Coronary artery (tissue), 2 donors: ENCODE measurements around the gene FRAS1.

ENCODE experiments used
- DNase-seq: peaks from one replicate; pipeline ENCODE4 v3.0.0-alpha.2; 2017; ENCODE audit warnings: low spot score
- H3K27ac ChIP-seq, 2 donors: fragments of 200-600 bp; sonication (generic); one replicate each; pipeline ENCODE4 v1.5.1; 2016 to 2019
- H3K4me3 ChIP-seq: fragments of 200-600 bp; sonication (generic); 2 replicates; pipeline ENCODE4 v1.5.1; 2016; ENCODE audit warnings: mild to moderate bottlenecking, moderate library complexity
- TF ChIP-seq, protein P1 (sequence below): fragments of 200-600 bp; sonication (generic); IDR thresholded peaks from one replicate; pipeline ENCODE4 v1.5.1; 2019; ENCODE audit warnings: antibody characterized with exemption

The FRAS1 gene

DNA sequence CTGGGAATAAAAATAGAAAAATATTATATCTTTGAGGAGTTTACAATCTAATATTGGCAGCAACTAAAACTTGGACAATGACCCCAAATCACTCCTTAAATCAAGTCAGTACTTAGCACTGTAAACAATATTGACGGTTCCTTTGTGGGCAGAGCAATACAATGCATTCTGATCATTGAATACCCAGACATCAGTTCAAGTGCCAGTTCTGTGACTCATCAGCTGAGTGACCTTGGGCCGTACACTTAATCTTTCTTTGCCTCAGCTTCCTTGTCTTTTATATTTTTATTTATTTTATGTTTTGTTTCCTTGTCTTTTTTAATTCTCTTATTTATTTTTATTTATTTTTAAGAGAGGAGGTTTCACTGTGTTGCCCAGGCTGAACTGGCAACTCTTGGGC, 382.2 kb downstream of the FRAS1 start:
- Histone ChIP-seq H3K27ac (no peak overlapping the region), H3K4me3 (no peak overlapping the region)
- TF ChIP-seq, protein P1, sequence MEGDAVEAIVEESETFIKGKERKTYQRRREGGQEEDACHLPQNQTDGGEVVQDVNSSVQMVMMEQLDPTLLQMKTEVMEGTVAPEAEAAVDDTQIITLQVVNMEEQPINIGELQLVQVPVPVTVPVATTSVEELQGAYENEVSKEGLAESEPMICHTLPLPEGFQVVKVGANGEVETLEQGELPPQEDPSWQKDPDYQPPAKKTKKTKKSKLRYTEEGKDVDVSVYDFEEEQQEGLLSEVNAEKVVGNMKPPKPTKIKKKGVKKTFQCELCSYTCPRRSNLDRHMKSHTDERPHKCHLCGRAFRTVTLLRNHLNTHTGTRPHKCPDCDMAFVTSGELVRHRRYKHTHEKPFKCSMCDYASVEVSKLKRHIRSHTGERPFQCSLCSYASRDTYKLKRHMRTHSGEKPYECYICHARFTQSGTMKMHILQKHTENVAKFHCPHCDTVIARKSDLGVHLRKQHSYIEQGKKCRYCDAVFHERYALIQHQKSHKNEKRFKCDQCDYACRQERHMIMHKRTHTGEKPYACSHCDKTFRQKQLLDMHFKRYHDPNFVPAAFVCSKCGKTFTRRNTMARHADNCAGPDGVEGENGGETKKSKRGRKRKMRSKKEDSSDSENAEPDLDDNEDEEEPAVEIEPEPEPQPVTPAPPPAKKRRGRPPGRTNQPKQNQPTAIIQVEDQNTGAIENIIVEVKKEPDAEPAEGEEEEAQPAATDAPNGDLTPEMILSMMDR, result no peak
- DNase-seq, result no peak

DNA sequence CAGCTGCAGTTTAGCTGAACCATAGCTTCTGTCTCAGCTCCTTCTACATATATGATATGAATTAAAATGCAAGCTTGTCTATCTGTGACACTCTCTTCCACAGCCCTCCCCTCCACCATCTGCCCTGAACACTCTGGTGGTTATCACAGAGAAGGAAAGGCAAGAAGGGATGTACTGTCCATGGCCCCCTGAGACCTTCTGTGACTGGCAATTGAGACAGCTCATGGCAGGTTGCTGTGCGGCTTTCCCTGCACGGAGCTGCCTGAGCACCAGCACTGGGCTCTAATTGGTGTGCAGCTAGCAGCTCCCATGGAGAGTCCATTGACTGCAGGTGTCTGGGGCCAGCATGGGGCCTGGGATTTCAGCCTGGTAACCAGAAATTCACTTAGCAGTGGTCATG, 384.6 kb downstream of the FRAS1 start:
- TF ChIP-seq, protein P1, result no peak
- no peak overlapping the region for H3K27ac ChIP-seq
- no peak for DNase-seq
- H3K4me3 ChIP-seq, result no peak overlapping the region

DNA sequence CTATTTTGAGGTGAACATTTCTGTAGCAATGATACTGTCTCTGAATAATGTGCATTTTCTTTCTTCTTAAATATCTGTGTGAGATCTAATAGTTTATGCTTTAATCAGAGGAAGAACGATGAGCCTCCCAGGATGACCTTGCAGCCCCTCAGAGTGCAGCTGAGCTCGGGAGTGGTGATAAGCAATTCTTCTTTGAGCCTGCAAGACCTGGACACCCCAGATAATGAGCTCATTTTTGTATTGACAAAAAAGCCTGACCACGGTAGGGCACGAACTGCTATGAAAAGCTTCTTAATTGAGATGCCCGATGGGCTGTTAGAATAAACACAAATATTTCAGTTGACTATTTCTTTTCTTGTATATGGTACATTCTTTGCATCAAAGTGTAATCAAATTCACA, 389.5 kb downstream of the FRAS1 start:
- H3K4me3 ChIP-seq, result no peak overlapping the region
- TF ChIP-seq, protein P1, result no peak
- DNase-seq, result no peak

DNA sequence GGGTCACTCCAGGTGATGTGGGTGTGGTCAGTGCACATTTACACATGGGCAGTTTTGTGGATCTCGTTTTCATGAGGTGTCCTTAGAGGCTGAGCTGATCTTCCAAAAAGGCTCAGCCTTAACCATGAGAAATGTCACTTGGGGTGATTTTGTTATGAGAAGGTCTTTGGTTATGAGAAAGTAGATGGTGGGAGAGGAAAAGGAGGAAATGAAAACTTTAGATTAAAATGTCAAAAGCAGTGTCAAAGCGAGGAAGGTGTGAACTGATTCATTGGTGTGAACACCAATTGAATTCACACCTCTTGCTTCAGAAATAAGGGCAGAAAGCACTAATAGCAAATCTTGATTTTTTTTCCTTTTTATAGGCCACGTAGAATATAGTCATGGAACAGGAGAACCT, 394.3 kb downstream of the FRAS1 start:
- Histone ChIP-seq H3K4me3 (no peak overlapping the region), H3K27ac (no peak overlapping the region)
- TF ChIP-seq, protein P1, result no peak
- no peak for DNase-seq

More for the DNA sequence above, 389.5 kb downstream of the FRAS1 start:
- no peak overlapping the region for H3K27ac ChIP-seq

DNA sequence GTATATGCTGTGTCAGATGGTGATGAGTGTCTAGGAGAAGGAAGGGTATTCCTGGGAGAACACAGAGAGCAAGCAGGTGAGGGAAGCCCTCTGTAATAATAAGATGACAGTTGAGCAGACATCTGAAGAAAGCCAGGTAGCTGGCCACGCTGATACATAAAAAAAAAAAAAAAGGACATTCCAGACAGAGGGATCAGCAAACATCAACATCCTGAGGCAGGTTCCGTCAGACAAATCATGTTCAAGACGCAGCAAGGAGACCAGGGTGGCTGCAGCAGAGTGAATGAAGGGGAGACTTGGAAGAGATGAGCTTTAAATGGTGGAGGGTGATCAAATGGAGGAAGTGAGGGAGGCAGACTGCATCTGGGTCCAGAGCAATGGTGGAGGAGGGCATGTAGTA, 396.9 kb downstream of the FRAS1 start:
- no peak for DNase-seq
- H3K4me3 ChIP-seq, result no peak overlapping the region
- TF ChIP-seq, protein P1, result no peak
- no peak overlapping the region for H3K27ac ChIP-seq

DNA sequence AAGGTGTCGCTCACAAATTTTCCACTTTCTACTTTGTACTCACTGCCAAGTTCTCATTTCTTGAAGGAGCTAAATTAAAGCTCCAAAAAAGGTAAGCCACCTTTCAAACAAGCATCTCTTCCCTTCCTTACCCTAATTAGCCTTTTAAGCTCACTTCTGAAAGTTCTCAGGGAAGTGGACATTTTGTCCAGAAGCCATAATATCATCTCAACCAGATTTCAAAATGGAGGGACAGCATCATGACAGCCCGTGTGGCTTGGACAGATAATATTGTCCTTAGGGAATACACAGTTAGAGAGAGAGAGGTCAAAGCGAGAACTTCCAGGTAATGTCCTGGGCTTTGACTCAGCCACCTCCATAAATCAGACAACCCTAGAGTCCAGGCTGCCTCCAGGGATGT, 400.6 kb downstream of the FRAS1 start:
- TF ChIP-seq, protein P1, result no peak
- H3K4me3 ChIP-seq, result no peak overlapping the region
- no peak for DNase-seq
- no peak overlapping the region for H3K27ac ChIP-seq

DNA sequence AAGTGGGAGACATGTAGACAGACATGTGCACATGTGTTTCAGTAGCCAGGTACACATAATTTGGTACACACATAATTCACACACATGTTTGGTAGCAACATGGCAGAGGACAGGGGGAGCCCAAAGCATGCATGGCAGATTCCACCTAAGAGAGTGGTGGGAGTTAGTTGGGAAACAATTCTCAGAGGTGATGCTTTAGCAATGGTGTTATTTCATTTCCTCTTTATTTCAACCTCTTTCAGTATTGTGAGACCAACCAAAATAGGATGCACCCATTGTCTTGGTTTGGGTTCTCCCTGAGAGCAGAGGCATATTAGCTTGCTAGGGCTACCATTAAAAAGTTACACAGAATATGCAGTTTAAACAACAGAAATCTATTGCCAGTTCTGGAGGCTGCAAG, 402.2 kb downstream of the FRAS1 start:
- Histone ChIP-seq H3K27ac (no peak overlapping the region), H3K4me3 (no peak overlapping the region)
- TF ChIP-seq, protein P1, result no peak
- no peak for DNase-seq
